GM21723 (cell line): ENCODE results near the gene DUOX2.
"Not testable (repeated sequence)": the region's sequence is repeated elsewhere in the genome, so short reads cannot be mapped to it uniquely, and the experiment has no call there.

Experiments
- ATAC-seq: cut with Tn5 transposase; IDR thresholded peaks from one replicate; pipeline ENCODE4 v1.9.1; 2021; ENCODE audit warnings: mild to moderate bottlenecking, moderate library complexity; ENCODE audit not compliant: unreplicated experiment

The DUOX2 gene

GRCh38 chr15:45077391-45077790 lies 36.6 kb downstream of the DUOX2 start:
- ATAC-seq, result not testable (repeated sequence)

- not testable (repeated sequence) for ATAC-seq
Observed at GRCh38 chr15:45075440-45076320, 38.3 kb downstream of the DUOX2 start.

DNA sequence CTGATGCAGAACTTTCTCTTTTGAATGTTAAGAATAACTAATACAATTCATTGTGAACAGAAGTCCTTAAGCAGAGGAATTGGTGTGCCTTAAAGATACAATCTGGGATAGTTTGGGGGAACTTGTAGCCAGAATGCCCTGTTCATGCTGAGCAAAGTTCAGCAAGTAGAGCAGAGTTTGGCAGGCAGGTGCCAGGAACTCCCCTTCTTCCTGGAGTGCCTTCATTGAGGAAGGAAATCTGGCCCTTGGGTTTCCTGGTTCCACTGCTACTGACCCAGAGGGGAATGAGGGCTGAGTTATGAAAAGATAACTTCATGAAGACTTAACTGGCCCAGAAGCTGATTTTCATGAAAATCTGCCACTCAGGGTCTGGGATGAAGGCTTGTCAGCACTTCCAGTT lies 40.4 kb downstream of the DUOX2 start:
- not testable (repeated sequence) for ATAC-seq

- ATAC-seq, result not testable (repeated sequence)
Observed at GRCh38 chr15:45069942-45070360, 44.0 kb downstream of the DUOX2 start.

DNA sequence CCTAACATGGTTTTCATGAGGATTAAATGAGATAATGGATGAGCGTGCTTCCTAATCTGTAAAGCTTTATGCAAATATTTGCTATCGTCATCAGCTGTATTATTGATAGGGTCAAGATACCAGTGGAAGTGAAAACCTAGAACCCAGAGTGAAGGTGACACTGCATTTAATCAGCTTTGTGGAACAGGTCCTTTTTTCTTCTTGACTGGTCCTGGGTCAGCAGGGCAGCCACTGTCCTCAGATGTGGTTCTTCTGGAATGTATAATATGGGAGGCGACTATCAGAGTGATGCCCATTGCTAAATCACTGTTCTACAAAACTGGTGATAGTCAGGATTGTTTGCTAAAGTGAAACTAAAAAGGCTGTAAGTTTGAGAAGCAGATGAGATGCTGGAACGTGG lies 49.6 kb downstream of the DUOX2 start:
- no peak for ATAC-seq

DNA sequence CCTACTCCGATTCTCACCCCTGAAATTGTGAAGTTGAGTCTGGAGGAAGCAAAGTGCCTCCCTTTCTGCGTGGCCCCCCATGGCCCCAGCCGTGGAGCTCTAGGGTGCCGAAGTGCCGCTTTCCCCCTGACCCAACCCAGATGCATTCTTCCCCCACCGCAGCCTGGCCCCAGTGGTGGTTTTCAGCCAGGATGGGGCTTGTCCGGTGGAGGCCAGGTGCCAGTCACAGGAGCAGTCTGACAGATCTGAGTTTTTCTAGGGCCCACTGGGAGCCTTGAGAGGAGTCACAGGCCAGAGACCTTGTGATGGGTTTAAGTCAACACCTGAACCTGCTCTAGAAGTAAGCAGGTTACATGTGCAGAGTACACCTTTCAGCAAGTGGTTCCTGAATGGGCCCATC lies 51.7 kb downstream of the DUOX2 start:
- ATAC-seq, result not testable (repeated sequence)

DNA sequence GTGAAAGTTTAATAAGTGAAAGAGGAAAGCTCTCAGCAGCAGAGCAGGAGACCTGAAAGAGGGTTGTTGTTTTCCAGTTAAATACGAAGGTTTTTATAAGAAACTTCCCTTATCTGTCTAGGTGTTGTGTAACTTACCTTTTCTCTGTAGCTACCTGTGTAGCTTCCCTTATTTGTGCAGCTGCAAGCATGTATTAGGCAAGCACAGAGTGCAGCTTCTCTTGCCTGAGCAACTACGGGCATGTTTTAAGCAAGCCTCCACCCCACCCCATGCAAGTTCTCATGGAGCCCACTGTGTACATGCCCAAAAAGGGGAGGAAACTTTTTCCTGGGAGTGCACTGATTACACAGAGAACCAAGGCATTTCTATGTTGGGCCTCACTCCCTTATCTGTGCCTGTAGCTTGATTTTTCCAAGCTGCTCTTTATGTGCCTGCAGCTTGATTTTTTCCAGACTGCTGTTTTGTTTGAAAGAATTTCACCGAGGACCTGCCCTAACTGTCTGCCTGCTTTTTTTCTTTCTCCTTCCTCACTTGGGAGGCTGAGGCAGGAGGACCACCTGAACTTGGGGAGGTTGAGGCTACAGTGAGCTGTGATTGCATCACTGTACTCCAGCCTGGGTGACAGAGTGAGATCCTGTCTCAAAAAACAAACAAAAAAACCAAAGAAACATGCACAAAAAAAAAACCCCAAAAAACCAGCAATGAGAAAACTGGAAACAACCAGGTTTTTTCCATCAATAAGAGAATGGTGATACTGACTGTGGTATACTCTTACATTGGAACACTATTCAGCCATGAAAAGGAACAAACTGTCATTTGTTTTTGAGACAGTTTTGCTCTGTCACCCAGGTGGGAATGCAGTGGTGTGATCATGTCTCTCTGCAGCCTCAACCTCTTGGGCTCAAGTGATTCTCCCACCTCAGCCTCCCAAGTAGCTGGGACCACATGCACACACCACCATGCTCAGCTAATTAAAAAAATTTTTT lies 55.0 kb downstream of the DUOX2 start:
- ATAC-seq, result not testable (repeated sequence)

DNA sequence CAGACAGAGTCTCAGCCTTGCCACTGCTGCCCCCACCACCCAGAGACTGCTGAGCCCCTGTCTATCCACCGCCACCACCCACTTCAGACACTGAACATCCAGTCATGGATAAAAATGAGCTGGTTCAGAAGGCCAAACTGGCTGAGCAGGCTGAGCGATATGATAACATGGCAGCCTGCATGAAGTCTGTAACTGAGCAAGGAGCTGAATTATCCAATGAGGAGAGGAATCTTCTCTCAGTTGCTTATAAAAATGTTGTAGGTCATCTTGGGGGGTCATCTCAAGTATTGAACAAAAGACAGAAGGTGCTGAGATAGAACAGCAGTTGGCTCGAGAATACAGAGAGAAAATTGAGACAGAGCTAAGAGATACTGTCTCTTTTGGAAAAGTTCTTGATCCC lies 61.3 kb downstream of the DUOX2 start:
- not testable (repeated sequence) for ATAC-seq

DNA sequence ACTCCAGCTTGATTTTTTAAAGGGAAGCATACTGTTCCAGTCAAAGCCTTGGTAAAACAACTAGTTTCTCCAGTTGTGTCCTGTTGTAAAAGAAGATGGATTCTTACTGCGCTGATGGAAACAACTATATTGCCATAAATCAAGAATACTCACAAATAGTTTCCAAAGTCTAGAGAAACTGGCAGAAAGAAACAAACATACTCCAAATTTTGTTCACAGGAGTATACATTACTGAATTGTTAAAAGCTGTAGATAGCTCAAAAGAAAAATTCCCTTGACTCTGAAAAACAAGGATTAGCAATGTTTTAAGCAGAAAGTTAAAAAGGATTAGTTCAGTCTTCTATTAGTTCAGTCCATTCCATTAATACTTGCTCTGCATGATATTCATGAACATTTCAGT lies 63.4 kb downstream of the DUOX2 start:
- no peak for ATAC-seq

GRCh38 chr15:45048794-45049631 lies 65.0 kb downstream of the DUOX2 start:
- no peak for ATAC-seq

- ATAC-seq, result not testable (repeated sequence)
Observed at GRCh38 chr15:45048449-45048793, 65.6 kb downstream of the DUOX2 start.

GRCh38 chr15:45044270-45044669 lies 69.7 kb downstream of the DUOX2 start:
- ATAC-seq, result not testable (repeated sequence)

GRCh38 chr15:45042859-45043258 lies 71.1 kb downstream of the DUOX2 start:
- not testable (repeated sequence) for ATAC-seq
